IPS DF 19.7 (cell line): ENCODE measurements around the gene TMEM255B.
"Not testable (repeated sequence)": the region's sequence is repeated elsewhere in the genome, so short reads cannot be mapped to it uniquely, and the experiment has no call there.

Experiments
- DNase-seq: peaks from one replicate; pipeline ENCODE4 v3.0.0-alpha.2; 2013; ENCODE audit warnings: low read depth, low spot score

TMEM255B gene

GRCh38 chr13:113734099-113734825 lies 24.8 kb upstream of the TMEM255B start:
- DNase-seq, result no peak

- DNase-seq, result no peak
These were observed 24.2 kb upstream of the TMEM255B start for GRCh38 chr13:113734826-113735125.

- DNase-seq, result no peak
These were observed 23.8 kb upstream of the TMEM255B start for GRCh38 chr13:113735194-113735593.

GRCh38 chr13:113735750-113736149 lies 23.3 kb upstream of the TMEM255B start:
- DNase-seq, result no peak

GRCh38 chr13:113736258-113736731 lies 22.7 kb upstream of the TMEM255B start:
- DNase-seq, result no peak

- no peak for DNase-seq
These were observed 21.2 kb upstream of the TMEM255B start for GRCh38 chr13:113737803-113738202.

- no peak for DNase-seq
These were observed 19.3 kb upstream of the TMEM255B start for GRCh38 chr13:113739527-113740285.

GRCh38 chr13:113740286-113740556 lies 18.8 kb upstream of the TMEM255B start:
- DNase-seq, result no peak

- DNase-seq, result no peak
These were observed 18.4 kb upstream of the TMEM255B start for GRCh38 chr13:113740661-113741060.

- DNase-seq, result no peak
These were observed 17.8 kb upstream of the TMEM255B start for GRCh38 chr13:113741191-113741668.

GRCh38 chr13:113742000-113742441 lies 17.0 kb upstream of the TMEM255B start:
- no peak for DNase-seq

- DNase-seq, result no peak
These were observed 16.4 kb upstream of the TMEM255B start for GRCh38 chr13:113742445-113743120.

- DNase-seq, result no peak
These were observed 15.4 kb upstream of the TMEM255B start for GRCh38 chr13:113743366-113744195.

- DNase-seq, result no peak
These were observed 14.6 kb upstream of the TMEM255B start for GRCh38 chr13:113744197-113745000.

GRCh38 chr13:113745059-113745458 lies 14.0 kb upstream of the TMEM255B start:
- DNase-seq, result no peak

- not testable (repeated sequence) for DNase-seq
These were observed 13.4 kb upstream of the TMEM255B start for GRCh38 chr13:113745500-113746142.

GRCh38 chr13:113746143-113746525 lies 12.9 kb upstream of the TMEM255B start:
- DNase-seq, result no peak

GRCh38 chr13:113746671-113747070 lies 12.4 kb upstream of the TMEM255B start:
- DNase-seq, result no peak

- DNase-seq, result no peak
These were observed 11.7 kb upstream of the TMEM255B start for GRCh38 chr13:113747291-113747833.
